ENCODE data around the gene ITK.

- no peak for TF ChIP-seq CTCF (IDR thresholded peaks at IDR 0.05)
- TF ChIP-seq EP300 (IDR thresholded peaks at IDR 0.05) = no peak
Observed at GRCh38 chr5:157292599-157292998, 112.0 kb downstream of the ITK start.
